HepG2 (cell line): ENCODE data around the gene CPSF6. TPM values are rescaled to one million over a fixed set of nuclear protein-coding genes. Genes with fewer than 3 reads are reported as not detected.

Experiments
- ATAC-seq: fragments of 200-7000 bp; cut with Tn5 transposase; 3 replicates; pipeline ENCODE4 v1.9.1; 2020; ENCODE audit warnings: mild to moderate bottlenecking, moderate library complexity
- BruUV-seq: library from RNA; stranded (reverse); fragments of 400-500 nt; replicated peaks from 2 replicates; lab custom pipeline; 2021; lab: Mats Ljungman, UMichigan
- CTCF ChIA-PET: fragments of 300-600 bp; formaldehyde crosslinking; extraction: SDS; loops from one replicate; lab custom pipeline; 2021; ENCODE audit warnings: low total read pairs, inconsistent platforms, low intra/inter-chr PET ratio; lab: Yijun Ruan, JAX
- POLR2A ChIA-PET: fragments of 350-600 bp; sonication (Branson Sonifier 250); formaldehyde crosslinking; loops from one replicate; lab custom pipeline; 2020; ENCODE audit warnings: antibody characterized with exemption, inconsistent platforms; lab: Yijun Ruan, JAX
- DNase-seq: peaks from one replicate; pipeline ENCODE4 v3.0.0-alpha.2; 2015; ENCODE audit warnings: low spot score
- FAIRE-seq: peaks from 3 replicates; lab custom pipeline; 2011; peaks lifted over from hg19 to GRCh38; lab: Jason Lieb, UNC
- H2AFZ ChIP-seq: one replicate; pipeline ENCODE4 v1.6.1; 2011; ENCODE audit warnings: low read length, inconsistent platforms
- H3K27ac ChIP-seq: fragments of 300-600 bp; 3 replicates; pipeline ENCODE4 v1.8.0; 2011; ENCODE audit warnings: mixed run types, mild to moderate bottlenecking, mixed read lengths, low read length, inconsistent platforms; ENCODE audit not compliant: insufficient read depth; ENCODE audit errors: extremely low read length
- H3K27me3 ChIP-seq, 2 experiments: fragments of 200-600 bp in 1 of 2; 2 replicates in 1 of 2; 3 replicates in 1 of 2; pipeline versions ENCODE4 v1.6.0 to v1.8.0; 2011; ENCODE audit warnings: low read length in 2 of 2, mild to moderate bottlenecking in 2 of 2, moderate library complexity in 2 of 2, inconsistent platforms in 1 of 2; ENCODE audit not compliant: insufficient read depth in 2 of 2, control insufficient read depth in 1 of 2
- H3K36me3 ChIP-seq, 2 experiments: fragments of 200-600 bp in 1 of 2; replicated peaks in 1 of 2; 2 replicates in 1 of 2; 3 replicates in 1 of 2; pipeline versions ENCODE4 v1.5.1 to v1.8.0; 2011; ENCODE audit warnings: low read length in 2 of 2, inconsistent platforms in 1 of 2; ENCODE audit not compliant: insufficient read depth in 2 of 2, control insufficient read depth in 1 of 2
- H3K4me1 ChIP-seq: 2 replicates; pipeline ENCODE4 v1.5.1; 2012; ENCODE audit warnings: low read length, inconsistent platforms; ENCODE audit not compliant: insufficient read depth
- H3K4me2 ChIP-seq: 2 replicates; pipeline ENCODE4 v1.6.0; 2011; ENCODE audit warnings: low read depth, low read length, inconsistent platforms
- H3K4me3 ChIP-seq, 3 experiments: fragments of 200-600 bp in 1 of 3; sonication (generic), shearing (Covaris generic) in 1 of 3; replicated peaks in 1 of 3; 2 replicates each; pipeline ENCODE4 v1.5.1; 2011 to 2016; ENCODE audit warnings: low read length in 3 of 3, inconsistent platforms in 2 of 3, low read depth in 2 of 3, mild to moderate bottlenecking in 2 of 3, control low read depth in 1 of 3, mixed read lengths in 1 of 3; ENCODE audit not compliant: insufficient read depth in 1 of 3
- H3K79me2 ChIP-seq: one replicate; pipeline ENCODE4 v1.6.1; 2011; ENCODE audit warnings: low read length, inconsistent platforms; ENCODE audit not compliant: insufficient read depth
- H3K9ac ChIP-seq: 2 replicates; pipeline ENCODE4 v1.6.0; 2011; ENCODE audit warnings: mild to moderate bottlenecking, low read depth, low read length, inconsistent platforms; ENCODE audit not compliant: insufficient read depth
- H3K9me3 ChIP-seq: 2 replicates; pipeline ENCODE4 v1.5.1; 2012; ENCODE audit warnings: mild to moderate bottlenecking, low read length
- H4K20me1 ChIP-seq: 2 replicates; pipeline ENCODE4 v1.6.0; 2011; ENCODE audit warnings: inconsistent platforms, mild to moderate bottlenecking, low read length, moderate library complexity; ENCODE audit not compliant: insufficient read depth
- JUNB ChIP-seq: sonication (generic); formaldehyde crosslinking; IDR thresholded peaks from 2 replicates; pipeline ENCODE4 v1.8.0; 2022; ENCODE audit warnings: missing genetic modification reagents, mild to moderate bottlenecking, borderline replicate concordance
- MAX ChIP-seq: IDR thresholded peaks from 2 replicates; pipeline ENCODE4 v1.6.1; 2012; ENCODE audit warnings: inconsistent platforms
- NKX3-1 ChIP-seq: sonication (generic); formaldehyde crosslinking; IDR thresholded peaks from 2 replicates; pipeline ENCODE4 v1.5.0; 2020; ENCODE audit warnings: missing genetic modification reagents
- ZIK1 ChIP-seq: sonication (generic); formaldehyde crosslinking; IDR thresholded peaks from 2 replicates; pipeline ENCODE4 v1.5.0; 2020; ENCODE audit warnings: mild to moderate bottlenecking, low read depth, missing genetic modification reagents, borderline replicate concordance
- ZNF24 ChIP-seq: fragments of 450-650 bp; IDR thresholded peaks from 2 replicates; pipeline ENCODE4 v1.6.1; 2017; ENCODE audit warnings: antibody characterized with exemption, mild to moderate bottlenecking
- ZNF251 ChIP-seq: sonication (generic); formaldehyde crosslinking; IDR thresholded peaks from 2 replicates; pipeline ENCODE4 v1.9.0; 2021; ENCODE audit warnings: mild to moderate bottlenecking, missing genetic modification reagents
- ZNF570 ChIP-seq: sonication (generic); formaldehyde crosslinking; IDR thresholded peaks from 2 replicates; pipeline ENCODE4 v1.4.0; 2020; ENCODE audit warnings: mild to moderate bottlenecking, missing genetic modification reagents, borderline replicate concordance
- ZNF704 ChIP-seq: sonication (generic); formaldehyde crosslinking; IDR thresholded peaks from 2 replicates; pipeline ENCODE4 v1.8.1; 2023; ENCODE audit warnings: mild to moderate bottlenecking, inconsistent platforms, moderate library complexity, missing genetic modification reagents, borderline replicate concordance
- ZSCAN9 ChIP-seq: IDR thresholded peaks from 2 replicates; pipeline ENCODE4 v1.6.1; 2016; ENCODE audit warnings: borderline replicate concordance
- WGBS: methylation state at CpG from one replicate; pipeline ENCODE4 v1.1.6; 2017; ENCODE audit warnings: low lambda C conversion rate; 5-methylcytosine and 5-hydroxymethylcytosine counted together
- in situ Hi-C: cut with HindIII; loops from 2 replicates; pipeline ENCODE4 v1.10.0; 2017; ENCODE audit warnings: low pct_unique_long_range_greater_than_20kb; ENCODE audit not compliant: extremely low pct_ligation_motif_present
- intact Hi-C: fragments of 100-400 bp; cut with micrococcal nuclease; formaldehyde crosslinking; loops from one replicate; pipeline ENCODE4 v1.10.0; 2022; ENCODE audit not compliant: unreplicated experiment
- polyA plus RNA-seq, 8 experiments: library from polyadenylated mRNA; depleted of rRNA in 3 of 8; stranded (reverse) in 7 of 8; unstranded in 1 of 8; fragments of >200 nt; fragmentation: Illumina TruSeq in 4 of 8; extraction: Trizol in 4 of 8; gene quantifications; 2 replicates each; pipeline versions ENCODE4 v1.2.1 to v1.2.3, GENCODE V29; 2011 to 2016; ENCODE audit warnings: low read depth in 4 of 8, missing spikeins in 1 of 8, mixed read lengths in 1 of 8; ENCODE audit not compliant: insufficient read depth in 1 of 8
- total RNA-seq, 5 experiments: library from RNA; depleted of rRNA; stranded (reverse); fragments of >200 nt; fragmentation: Illumina TruSeq; extraction: Trizol; gene quantifications; 2 replicates each; pipeline ENCODE4 v1.2.3, GENCODE V29; 2016; ENCODE audit warnings: low read depth in 1 of 5

The CPSF6 gene
- total and polyA plus RNA-seq, 2 of the 13 experiments (the other 11 are each of a cell fraction or from before 2014, with no cell fraction given) = 41.8 to 71.0 TPM

GRCh38 chr12:69225251-69225910, 14.0 kb upstream of the CPSF6 start:
- TF ChIP-seq ZNF704 (CRISPR knock-in tag) (no peak), MAX (no peak), ZSCAN9 (CRISPR knock-in tag) (no peak), NKX3-1 (no peak), ZIK1 (CRISPR knock-in tag) (no peak), ZNF570 (CRISPR knock-in tag) (no peak), JUNB (CRISPR knock-in tag) (no peak), ZNF24 (no peak), ZNF251 (CRISPR knock-in tag) (no peak)
- no peaks in the 10 kb centered on the region for H3K4me1 ChIP-seq
- no peaks in the 10 kb centered on the region for H3K36me3 ChIP-seq
- no peak overlapping the region for H3K27ac ChIP-seq
- H3K4me2 ChIP-seq = no peak overlapping the region
- FAIRE-seq = no peak
- H3K4me3 ChIP-seq = no peak overlapping the region
- no peak overlapping the region for H3K9ac ChIP-seq
- H3K79me2 ChIP-seq = no peaks in the 10 kb centered on the region
- no peaks in the 10 kb centered on the region for H3K27me3 ChIP-seq
- CTCF ChIA-PET = no interaction called here
- no peak for ATAC-seq
- no peak for DNase-seq
- 28% methylated on average over 1 of the region's 1 CpG for WGBS
- H4K20me1 ChIP-seq = no peaks in the 10 kb centered on the region
- POLR2A ChIA-PET = no interaction called here
- BruUV-seq = no TSS peak
- H3K9me3 ChIP-seq = no peaks in the 10 kb centered on the region
- in situ Hi-C loops (no loop called here), intact Hi-C loops (no loop called here)
- no peak overlapping the region for H2AFZ ChIP-seq
